Measurements from ENCODE around the gene BRWD1.

The BRWD1 gene

GRCh38 chr21:39282911-39283310, 30.5 kb downstream of the BRWD1 start:
- H3K4me3 ChIP-seq (ENCODE audit: low read depth, low read length): no peak overlapping the region
- ChIA-PET POLR2A (no interaction called here), CTCF (interaction anchor here (1.0 to 1.2 kb wide), 2 partner anchors 9 to 11 kb away, joined by 3 read pairs; no protein-coding TSS in a partner anchor)
- DNase-seq (ENCODE audit: low read depth, low spot score): no peak
- TF ChIP-seq CTCF (IDR thresholded peaks at IDR 0.05; ENCODE audit: insufficient read depth, low read length, missing control alignments): no peak

- no peak for TF ChIP-seq CTCF (IDR thresholded peaks at IDR 0.05; ENCODE audit: insufficient read depth, low read length, missing control alignments)
- ChIA-PET POLR2A (no interaction called here), CTCF (interaction anchor here (0.8 kb wide), 1 partner anchor 27 kb away, joined by 3 read pairs; no protein-coding TSS in a partner anchor)
- DNase-seq (ENCODE audit: low read depth, low spot score): no peak
- no peak overlapping the region for H3K4me3 ChIP-seq (ENCODE audit: low read depth, low read length)
These were observed 31.6 kb downstream of the BRWD1 start for GRCh38 chr21:39281853-39282252.

- no peak overlapping the region for H3K4me3 ChIP-seq (ENCODE audit: low read depth, low read length)
- no peak for DNase-seq (ENCODE audit: low read depth, low spot score)
- CTCF ChIA-PET: no interaction called here
- POLR2A ChIA-PET: no interaction called here
- no peak for TF ChIP-seq CTCF (IDR thresholded peaks at IDR 0.05; ENCODE audit: insufficient read depth, low read length, missing control alignments)
These were observed 32.2 kb downstream of the BRWD1 start for GRCh38 chr21:39281207-39281606.

GRCh38 chr21:39269620-39270019, 43.8 kb downstream of the BRWD1 start:
- no peak for DNase-seq (ENCODE audit: low read depth, low spot score)
- no peak overlapping the region for H3K4me3 ChIP-seq (ENCODE audit: low read depth, low read length)
- TF ChIP-seq CTCF (IDR thresholded peaks at IDR 0.05; ENCODE audit: insufficient read depth, low read length, missing control alignments): no peak
- ChIA-PET CTCF (no interaction called here), POLR2A (no interaction called here)

GRCh38 chr21:39265603-39266002, 47.8 kb downstream of the BRWD1 start:
- no peak for TF ChIP-seq CTCF (IDR thresholded peaks at IDR 0.05; ENCODE audit: insufficient read depth, low read length, missing control alignments)
- POLR2A ChIA-PET: no interaction called here
- no peak overlapping the region for H3K4me3 ChIP-seq (ENCODE audit: low read depth, low read length)
- DNase-seq (ENCODE audit: low read depth, low spot score): no peak
- CTCF ChIA-PET: interaction anchor here (1.3 kb wide), 1 partner anchor 12 kb away, joined by 3 read pairs; no protein-coding TSS in a partner anchor

- ChIA-PET POLR2A (no interaction called here), CTCF (no interaction called here)
- no peak overlapping the region for H3K4me3 ChIP-seq (ENCODE audit: low read depth, low read length)
- TF ChIP-seq CTCF (IDR thresholded peaks at IDR 0.05; ENCODE audit: insufficient read depth, low read length, missing control alignments): no peak
- no peak for DNase-seq (ENCODE audit: low read depth, low spot score)
These were observed 50.1 kb downstream of the BRWD1 start for GRCh38 chr21:39263372-39263771.

All from AG04449 (cell line).